ENCODE results near the gene POLRMT.
"Not testable (repeated sequence)": the region's sequence is repeated elsewhere in the genome, so short reads cannot be mapped to it uniquely, and the experiment has no call there.

The POLRMT gene

GRCh38 chr19:597406-598315 lies 35.7 kb downstream of the POLRMT start:
- in situ Hi-C loops (cut with MboI; ENCODE audit: low sequenced_read_pairs): no loop called here

GRCh38 chr19:596263-596655 lies 37.1 kb downstream of the POLRMT start:
- in situ Hi-C loops (cut with MboI; ENCODE audit: low sequenced_read_pairs): no loop called here

GRCh38 chr19:595326-596262 lies 37.7 kb downstream of the POLRMT start:
- in situ Hi-C loops (cut with MboI; ENCODE audit: low sequenced_read_pairs): no loop called here

GRCh38 chr19:594265-594870 lies 39.0 kb downstream of the POLRMT start:
- in situ Hi-C loops (cut with MboI; ENCODE audit: low sequenced_read_pairs): no loop called here

- in situ Hi-C loops (cut with MboI; ENCODE audit: low sequenced_read_pairs): no loop called here
Observed at GRCh38 chr19:593505-593904, 39.8 kb downstream of the POLRMT start.

- in situ Hi-C loops (cut with MboI; ENCODE audit: low sequenced_read_pairs): no loop called here
Observed at GRCh38 chr19:593055-593454, 40.3 kb downstream of the POLRMT start.

GRCh38 chr19:592101-592500 lies 41.2 kb downstream of the POLRMT start:
- in situ Hi-C loops (cut with MboI; ENCODE audit: low sequenced_read_pairs): no loop called here

- in situ Hi-C loops (cut with MboI; ENCODE audit: low sequenced_read_pairs): no loop called here
Observed at GRCh38 chr19:591099-591958, 42.0 kb downstream of the POLRMT start.

- in situ Hi-C loops (cut with MboI; ENCODE audit: low sequenced_read_pairs): no loop called here
Observed at GRCh38 chr19:590750-591098, 42.6 kb downstream of the POLRMT start.

- in situ Hi-C loops (cut with MboI; ENCODE audit: low sequenced_read_pairs): no loop called here
Observed at GRCh38 chr19:590396-590745, 43.0 kb downstream of the POLRMT start.

- in situ Hi-C loops (cut with MboI; ENCODE audit: low sequenced_read_pairs): no loop called here
Observed at GRCh38 chr19:589693-590395, 43.5 kb downstream of the POLRMT start, which contains the start of gene HCN2. Gene HCN2, plus strand, starts transcription at chr19:589881. Its CDS starts 65 bp downstream, at chr19:589946.

GRCh38 chr19:588741-589692 lies 44.3 kb downstream of the POLRMT start:
- in situ Hi-C loops (cut with MboI; ENCODE audit: low sequenced_read_pairs): no loop called here

GRCh38 chr19:588093-588740 lies 45.1 kb downstream of the POLRMT start:
- in situ Hi-C loops (cut with MboI; ENCODE audit: low sequenced_read_pairs): no loop called here

- in situ Hi-C loops (cut with MboI; ENCODE audit: low sequenced_read_pairs): no loop called here
Observed at GRCh38 chr19:585551-586110, 47.7 kb downstream of the POLRMT start.

- in situ Hi-C loops (cut with MboI; ENCODE audit: low sequenced_read_pairs): not testable (repeated sequence)
Observed at GRCh38 chr19:585146-585545, 48.2 kb downstream of the POLRMT start.

- in situ Hi-C loops (cut with MboI; ENCODE audit: low sequenced_read_pairs): no loop called here
Observed at GRCh38 chr19:584240-585001, 48.9 kb downstream of the POLRMT start.

- in situ Hi-C loops (cut with MboI; ENCODE audit: low sequenced_read_pairs): no loop called here
Observed at GRCh38 chr19:583968-584239, 49.4 kb downstream of the POLRMT start.

All from HL-60/S4 treated with retinoic acid at 250 ng/mL for 4 days and 3 days (cell line).